ENCODE results near the gene CCDC88B. TPM values are rescaled to one million over a fixed set of nuclear protein-coding genes. Genes with fewer than 3 reads are reported as not detected.
"Not testable (repeated sequence)": the region's sequence is repeated elsewhere in the genome, so short reads cannot be mapped to it uniquely, and the experiment has no call there.

CCDC88B gene
- total RNA-seq, 2 experiments from 2014 or later, result 58.4 to 71.3 TPM

DNA sequence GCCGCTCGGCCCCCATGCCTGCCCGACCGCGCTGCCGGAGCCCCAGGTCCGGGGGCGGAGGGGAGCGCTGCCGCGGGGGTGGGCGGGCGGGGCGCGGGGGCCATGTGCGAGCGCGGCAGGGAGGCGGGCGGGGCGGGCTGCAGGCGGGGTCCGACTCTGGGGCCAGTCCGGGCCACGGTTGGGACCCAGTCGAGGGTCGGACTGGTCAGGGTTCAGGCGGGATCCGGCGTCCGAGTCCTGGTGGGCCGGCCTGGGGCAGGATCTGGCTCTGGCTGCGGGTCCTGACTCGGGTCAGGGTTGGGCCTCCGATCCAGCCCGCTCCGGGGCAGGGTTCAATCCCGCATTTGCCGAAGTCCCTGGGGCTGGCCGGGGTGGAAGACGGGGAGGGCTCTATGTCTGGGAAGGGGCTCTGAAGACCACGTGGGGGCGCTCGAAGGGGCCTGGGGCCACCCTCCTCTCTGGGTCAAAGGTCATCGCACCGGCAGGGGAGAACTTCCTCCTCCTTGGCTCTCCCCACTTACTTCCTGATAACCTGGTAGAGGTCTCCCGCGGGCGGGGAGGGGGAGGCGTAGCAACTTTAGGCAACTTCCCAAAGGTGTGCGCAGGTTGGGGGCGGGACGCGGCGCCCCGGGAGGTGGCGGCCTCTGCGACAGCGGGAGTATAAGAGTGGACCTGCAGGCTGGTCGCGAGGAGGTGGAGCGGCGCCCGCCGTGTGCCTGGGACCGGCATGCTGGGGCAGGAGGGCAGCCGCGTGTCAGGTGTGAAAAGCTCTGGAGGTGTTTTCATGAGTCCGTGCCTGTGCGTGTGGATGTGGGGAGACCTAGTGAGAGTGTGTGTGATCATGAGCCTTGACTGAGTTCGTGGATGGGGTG is 34.1 kb upstream of the CCDC88B start:
- ChIA-PET POLR2A (interaction anchor here (2.2 kb wide), 1 partner anchor 12 kb away, joined by 13 read pairs; the partner anchor contains the start of gene PRDX5), CTCF (interaction anchor here (0.9 to 2.8 kb wide), 5 partner anchors 22 to 473 kb away, joined by 3 to 27 read pairs (median 5); partner anchors contain the start of genes BAD, GPR137, PLCB3 and SF1)
- intact Hi-C loops (cut with DNase I, micrococcal nuclease), result loop anchor here (1.0 to 10.0 kb wide), 19 partner anchors 11 to 1421 kb away; partner anchors contain the start of genes CCDC88B (in 2 of the 2), FKBP2 (in 2 of the 2), GPR137 (in 2 of the 2) and TRMT112 (in 2 of the 2)
- peak; percentile 81 for DNase-seq
- peaks cover under 1% of the 10 kb centered on the region for H3K27me3 Mint-ChIP-seq
- H3K9me3 Mint-ChIP-seq (ENCODE audit: low read depth), result no peaks in the 10 kb centered on the region
- peak overlapping the region; percentile 96 for H3K27ac Mint-ChIP-seq
- peaks cover 19% of the 10 kb centered on the region for H3K36me3 Mint-ChIP-seq (ENCODE audit: low read depth)
- peak; percentile 21 for ATAC-seq
- peaks cover 29% of the 10 kb centered on the region for H3K4me1 Mint-ChIP-seq
- peak overlapping the region; percentile 100 for H3K4me3 Mint-ChIP-seq

DNA sequence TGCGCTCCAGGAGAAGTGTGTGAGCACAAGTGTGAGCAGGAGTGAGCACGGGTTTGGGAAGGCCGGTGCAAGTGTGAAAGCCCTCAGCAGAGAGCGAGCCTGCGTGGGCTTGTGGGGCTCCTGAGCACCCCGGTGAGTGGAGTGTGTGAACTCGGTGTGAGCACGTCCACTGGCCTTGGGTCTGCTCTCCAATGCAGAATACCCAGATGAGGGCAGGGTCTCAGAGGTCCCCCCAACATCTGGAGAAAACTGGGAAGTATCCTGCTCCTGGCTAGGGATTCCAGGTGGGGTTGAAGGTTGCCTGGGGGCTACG is 33.5 kb upstream of the CCDC88B start:
- Mint-ChIP-seq H3K27ac (peak overlapping the region; percentile 96), H3K4me3 (peak overlapping the region; percentile 100), H3K4me1 (peaks cover 30% of the 10 kb centered on the region), H3K27me3 (no peaks in the 10 kb centered on the region), H3K9me3 (ENCODE audit: low read depth) (no peaks in the 10 kb centered on the region), H3K36me3 (ENCODE audit: low read depth) (peaks cover 19% of the 10 kb centered on the region)
- intact Hi-C loops (cut with DNase I, micrococcal nuclease), result loop anchor here (5.0 to 10.0 kb wide), 3 partner anchors 36 to 1422 kb away; partner anchors contain the start of genes CCDC88B (in 1 of the 2), OTUB1 (in 1 of the 2) and SLC3A2 (in 1 of the 2)
- ChIA-PET POLR2A (no interaction called here), CTCF (interaction anchor here (0.8 to 2.4 kb wide), 3 partner anchors 11 to 1499 kb away, joined by 3 to 5 read pairs (median 3); partner anchors contain the start of gene PRDX5)
- DNase-seq, result no peak
- ATAC-seq, result no peak

GRCh38 chr11:64306876-64307622 is 33.0 kb upstream of the CCDC88B start:
- ChIA-PET POLR2A (no interaction called here), CTCF (interaction anchor here (0.8 to 2.4 kb wide), 3 partner anchors 11 to 1499 kb away, joined by 3 to 5 read pairs (median 3); partner anchors contain the start of gene PRDX5)
- Mint-ChIP-seq H3K27ac (peak overlapping the region; percentile 96), H3K9me3 (ENCODE audit: low read depth) (no peaks in the 10 kb centered on the region), H3K4me1 (peaks cover 30% of the 10 kb centered on the region), H3K36me3 (ENCODE audit: low read depth) (peaks cover 19% of the 10 kb centered on the region), H3K4me3 (peak overlapping the region; percentile 100), H3K27me3 (no peaks in the 10 kb centered on the region)
- DNase-seq (no peak), ATAC-seq (no peak)
- intact Hi-C loops (cut with DNase I, micrococcal nuclease), result loop anchor here (5.0 to 10.0 kb wide), 3 partner anchors 35 to 1422 kb away; partner anchors contain the start of genes CCDC88B (in 1 of the 2), OTUB1 (in 1 of the 2) and SLC3A2 (in 1 of the 2)

DNA sequence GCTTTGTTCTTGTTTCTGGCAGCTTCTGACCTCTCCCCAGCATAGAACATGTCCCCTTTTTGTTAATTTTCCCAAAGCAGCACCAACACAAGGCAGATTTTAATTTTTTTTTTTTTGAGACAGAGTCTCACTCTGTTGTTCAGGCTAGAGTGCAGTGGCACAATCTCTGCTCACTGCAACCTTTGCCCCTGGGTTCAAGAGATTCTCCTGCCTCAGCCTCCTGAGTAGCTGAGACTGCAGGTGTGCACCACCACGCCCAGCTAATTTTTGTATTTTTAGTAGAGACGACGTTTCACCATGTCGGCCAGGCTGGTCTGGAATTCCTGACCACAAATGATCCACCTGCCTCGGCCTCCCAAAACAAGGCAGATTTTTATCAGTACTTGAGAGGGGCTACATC is 32.2 kb upstream of the CCDC88B start:
- peak overlapping the region; percentile 20 for H3K27ac Mint-ChIP-seq
- POLR2A ChIA-PET; ATAC-seq; DNase-seq; H3K27me3 Mint-ChIP-seq; H3K9me3 Mint-ChIP-seq (ENCODE audit: low read depth): not testable (repeated sequence)
- peaks cover 19% of the 10 kb centered on the region for H3K36me3 Mint-ChIP-seq (ENCODE audit: low read depth)
- CTCF ChIA-PET, result interaction anchor here (0.5 to 2.4 kb wide), 2 partner anchors 10 to 971 kb away, joined by 3 to 5 read pairs; partner anchors contain the start of gene PRDX5
- H3K4me3 Mint-ChIP-seq, result peak overlapping the region; percentile 38
- intact Hi-C loops (cut with DNase I, micrococcal nuclease), result loop anchor here (5.0 to 10.0 kb wide), 3 partner anchors 35 to 1423 kb away; partner anchors contain the start of genes CCDC88B (in 1 of the 2), OTUB1 (in 1 of the 2) and SLC3A2 (in 1 of the 2)
- peaks cover 33% of the 10 kb centered on the region for H3K4me1 Mint-ChIP-seq

GRCh38 chr11:64312947-64313346 is 27.1 kb upstream of the CCDC88B start:
- intact Hi-C loops (cut with DNase I, micrococcal nuclease), result no loop called here
- POLR2A ChIA-PET, result interaction anchor here (0.6 to 0.8 kb wide), 2 partner anchors 105 to 545 kb away, joined by 3 to 4 read pairs; no protein-coding TSS in a partner anchor
- H3K4me1 Mint-ChIP-seq, result peaks cover 26% of the 10 kb centered on the region
- no peaks in the 10 kb centered on the region for H3K27me3 Mint-ChIP-seq
- peak overlapping the region; percentile 14 for H3K27ac Mint-ChIP-seq
- ATAC-seq (no peak), DNase-seq (no peak)
- H3K9me3 Mint-ChIP-seq (ENCODE audit: low read depth), result no peaks in the 10 kb centered on the region
- H3K4me3 Mint-ChIP-seq, result no peak overlapping the region
- H3K36me3 Mint-ChIP-seq (ENCODE audit: low read depth), result peaks cover 27% of the 10 kb centered on the region
- CTCF ChIA-PET, result no interaction called here

DNA sequence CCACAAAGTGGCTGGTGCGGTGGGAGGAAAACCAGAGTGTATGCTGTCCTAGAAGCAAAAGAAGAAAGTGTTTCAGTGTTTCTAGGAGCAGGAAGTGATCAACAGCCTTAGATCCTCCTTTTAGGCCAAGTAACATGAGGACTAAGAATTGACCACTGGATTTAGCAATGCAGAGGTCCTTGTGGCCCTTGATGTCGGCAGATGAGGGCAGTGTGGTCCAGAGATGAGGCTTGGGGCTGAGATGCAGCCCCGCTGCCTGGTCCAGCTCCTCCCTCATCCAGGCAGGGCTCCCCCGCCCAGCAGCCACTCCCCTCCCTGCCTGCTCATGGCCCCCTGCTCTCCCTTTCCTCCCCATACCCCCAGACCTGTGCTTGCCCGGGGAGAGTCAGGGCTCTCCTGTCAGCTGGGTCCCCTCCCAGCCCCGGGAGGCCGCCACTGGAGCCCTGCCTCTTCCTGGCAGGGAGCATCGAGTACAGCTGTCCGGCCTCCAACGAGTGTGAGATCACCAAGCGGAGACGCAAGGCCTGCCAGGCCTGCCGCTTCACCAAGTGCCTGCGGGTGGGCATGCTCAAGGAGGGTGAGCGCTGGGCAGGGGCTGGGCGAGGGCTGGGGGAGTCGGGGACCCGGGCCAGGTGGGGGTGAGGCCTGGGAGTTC is 26.4 kb upstream of the CCDC88B start:
- Mint-ChIP-seq H3K27ac (peak overlapping the region; percentile 14), H3K4me1 (peaks cover 26% of the 10 kb centered on the region), H3K9me3 (ENCODE audit: low read depth) (no peaks in the 10 kb centered on the region), H3K4me3 (no peak overlapping the region), H3K27me3 (no peaks in the 10 kb centered on the region), H3K36me3 (ENCODE audit: low read depth) (peaks cover 27% of the 10 kb centered on the region)
- no peak for DNase-seq
- ChIA-PET POLR2A (interaction anchor here (0.6 kb wide), 2 partner anchors 497 to 546 kb away, joined by 3 read pairs; partner anchors contain the start of gene MEN1), CTCF (no interaction called here)
- intact Hi-C loops (cut with DNase I, micrococcal nuclease), result no loop called here
- no peak for ATAC-seq

DNA sequence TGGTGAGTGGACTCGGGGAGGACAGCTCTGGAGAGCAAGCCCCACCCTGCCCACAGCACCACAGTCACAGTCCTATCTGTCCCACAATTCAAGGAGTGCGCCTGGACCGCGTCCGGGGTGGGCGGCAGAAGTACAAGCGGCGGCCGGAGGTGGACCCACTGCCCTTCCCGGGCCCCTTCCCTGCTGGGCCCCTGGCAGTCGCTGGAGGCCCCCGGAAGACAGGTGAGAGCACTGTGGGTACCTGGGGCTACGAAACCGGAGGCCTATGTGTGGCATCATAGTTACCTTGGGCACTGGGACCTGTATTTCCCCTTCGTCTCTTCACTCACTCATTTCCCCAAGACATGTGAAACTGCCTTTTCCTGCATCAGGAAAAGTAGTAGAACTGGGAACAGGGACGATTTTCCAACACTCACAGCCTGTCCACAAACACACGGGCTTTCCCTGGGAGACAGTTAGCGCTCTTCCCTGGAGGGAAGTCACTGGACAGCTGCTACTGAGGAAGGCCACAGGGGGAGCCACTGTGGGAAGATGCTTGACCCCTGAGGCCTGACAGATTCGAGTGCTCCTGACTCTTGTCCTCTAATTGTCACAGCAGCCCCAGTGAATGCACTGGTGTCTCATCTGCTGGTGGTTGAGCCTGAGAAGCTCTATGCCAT is 25.7 kb upstream of the CCDC88B start:
- Mint-ChIP-seq H3K4me1 (peaks cover 30% of the 10 kb centered on the region), H3K4me3 (no peak overlapping the region), H3K27ac (peak overlapping the region; percentile 6), H3K36me3 (ENCODE audit: low read depth) (peaks cover 27% of the 10 kb centered on the region), H3K27me3 (no peaks in the 10 kb centered on the region), H3K9me3 (ENCODE audit: low read depth) (no peaks in the 10 kb centered on the region)
- POLR2A ChIA-PET, result no interaction called here
- intact Hi-C loops (cut with DNase I, micrococcal nuclease), result no loop called here
- ATAC-seq (no peak), DNase-seq (no peak)
- CTCF ChIA-PET, result no interaction called here

GRCh38 chr11:64314805-64315561 is 25.0 kb upstream of the CCDC88B start:
- ChIA-PET CTCF (no interaction called here), POLR2A (no interaction called here)
- Mint-ChIP-seq H3K36me3 (ENCODE audit: low read depth) (peaks cover 26% of the 10 kb centered on the region), H3K4me3 (peak overlapping the region; percentile 26), H3K9me3 (ENCODE audit: low read depth) (no peaks in the 10 kb centered on the region), H3K27ac (peak overlapping the region; percentile 10), H3K27me3 (no peaks in the 10 kb centered on the region), H3K4me1 (peaks cover 32% of the 10 kb centered on the region)
- no peak for ATAC-seq
- no peak for DNase-seq
- intact Hi-C loops (cut with DNase I, micrococcal nuclease), result loop anchor here (5.0 kb wide), 3 partner anchors 42 to 1588 kb away; partner anchors contain the start of genes HNRNPUL2 (in 1 of the 2), OTUB1 (in 1 of the 2), RPS6KA4 (in 1 of the 2) and TTC9C (in 1 of the 2)

- H3K27me3 Mint-ChIP-seq; DNase-seq; H3K9me3 Mint-ChIP-seq (ENCODE audit: low read depth); ATAC-seq: not testable (repeated sequence)
- intact Hi-C loops (cut with DNase I, micrococcal nuclease), result loop anchor here (2.0 to 5.0 kb wide), 4 partner anchors 41 to 1589 kb away; partner anchors contain the start of genes HNRNPUL2 (in 1 of the 2), OTUB1 (in 1 of the 2), RPS6KA4 (in 1 of the 2) and SAC3D1 (in 1 of the 2)
- Mint-ChIP-seq H3K36me3 (ENCODE audit: low read depth) (peaks cover 28% of the 10 kb centered on the region), H3K4me1 (peaks cover 33% of the 10 kb centered on the region), H3K27ac (peak overlapping the region; percentile 99), H3K4me3 (peak overlapping the region; percentile 97)
- POLR2A ChIA-PET, result interaction anchor here (0.5 to 0.8 kb wide), 3 partner anchors 364 to 1602 kb away, joined by 3 to 4 read pairs (median 3); no protein-coding TSS in a partner anchor
- CTCF ChIA-PET, result interaction anchor here (0.6 to 3.3 kb wide), 5 partner anchors 12 to 90 kb away, joined by 3 to 36 read pairs (median 4); partner anchors contain the start of genes ESRRA and NUDT22
Measured at GRCh38 chr11:64315667-64316526, 24.1 kb upstream of the CCDC88B start.
